HepG2 (cell line): ENCODE measurements around the gene AHRR.

Source experiments
- ARID2 ChIP-seq: sonication (generic); formaldehyde crosslinking; IDR thresholded peaks from 2 replicates; pipeline ENCODE4 v1.8.1; 2022; ENCODE audit warnings: mild to moderate bottlenecking, missing genetic modification reagents, borderline replicate concordance
- CREB1 ChIP-seq, 2 experiments: fragments of 450-650 bp in 1 of 2; IDR thresholded peaks; 2 replicates each; pipeline ENCODE4 v1.6.1; 2016 to 2017; ENCODE audit warnings: control low read depth in 1 of 2, mild to moderate bottlenecking in 1 of 2, missing compliant biosample characterization in 1 of 2, missing genetic modification characterization in 1 of 2
- ERF ChIP-seq: IDR thresholded peaks from 2 replicates; pipeline ENCODE4 v1.6.1; 2018; ENCODE audit warnings: missing biosample characterization, missing genetic modification reagents
- HNF4G ChIP-seq, 2 experiments: sonication (generic) in 1 of 2; formaldehyde crosslinking in 1 of 2; IDR thresholded peaks; 2 replicates each; pipeline versions ENCODE4 v1.4.0 to v1.6.1; 2011 to 2020; ENCODE audit warnings: borderline replicate concordance in 2 of 2, low read depth in 2 of 2, mild to moderate bottlenecking in 2 of 2, low read length in 1 of 2, missing genetic modification reagents in 1 of 2, moderate library complexity in 1 of 2
- NR2C2 ChIP-seq: sonication (generic); formaldehyde crosslinking; IDR thresholded peaks from 2 replicates; pipeline ENCODE4 v1.4.0; 2020; ENCODE audit warnings: missing genetic modification reagents, mild to moderate bottlenecking, moderate library complexity, borderline replicate concordance
- RBM39 ChIP-seq: fragments of 200-400 bp; formaldehyde crosslinking; IDR thresholded peaks from one replicate; pipeline ENCODE4 v1.6.1; 2018; ENCODE audit warnings: antibody characterized with exemption, mild to moderate bottlenecking, low read depth, low read length; ENCODE audit not compliant: poor library complexity, severe bottlenecking
- TF ChIP-seq, protein P1 (sequence below): sonication (generic); formaldehyde crosslinking; IDR thresholded peaks from 2 replicates; pipeline ENCODE4 v1.5.0; 2020; ENCODE audit warnings: mild to moderate bottlenecking, missing genetic modification reagents, moderate library complexity
- TF ChIP-seq, protein P2 (sequence below): sonication (generic); formaldehyde crosslinking; conservative IDR thresholded peaks from 2 replicates; pipeline ENCODE4 v1.4.0; 2020; ENCODE audit warnings: missing genetic modification reagents
- TF ChIP-seq, protein P3 (sequence below): IDR thresholded peaks from 2 replicates; pipeline ENCODE4 v1.6.1; 2012; ENCODE audit warnings: inconsistent platforms
- TF ChIP-seq, protein P4 (sequence below), 2 experiments: sonication (generic) in 1 of 2; formaldehyde crosslinking in 1 of 2; IDR thresholded peaks; 2 replicates each; pipeline versions ENCODE4 v1.4.0 to v1.6.1; 2018 to 2020; ENCODE audit warnings: missing genetic modification reagents in 2 of 2, borderline replicate concordance in 1 of 2, low read depth in 1 of 2, mild to moderate bottlenecking in 1 of 2, missing biosample characterization in 1 of 2
- TF ChIP-seq, protein P5 (sequence below), 2 experiments: IDR thresholded peaks; 2 replicates each; pipeline ENCODE4 v1.6.1; 2011 to 2012; ENCODE audit warnings: low read length in 2 of 2, borderline replicate concordance in 1 of 2, low read depth in 1 of 2, mild to moderate bottlenecking in 1 of 2, moderate library complexity in 1 of 2

DNA sequence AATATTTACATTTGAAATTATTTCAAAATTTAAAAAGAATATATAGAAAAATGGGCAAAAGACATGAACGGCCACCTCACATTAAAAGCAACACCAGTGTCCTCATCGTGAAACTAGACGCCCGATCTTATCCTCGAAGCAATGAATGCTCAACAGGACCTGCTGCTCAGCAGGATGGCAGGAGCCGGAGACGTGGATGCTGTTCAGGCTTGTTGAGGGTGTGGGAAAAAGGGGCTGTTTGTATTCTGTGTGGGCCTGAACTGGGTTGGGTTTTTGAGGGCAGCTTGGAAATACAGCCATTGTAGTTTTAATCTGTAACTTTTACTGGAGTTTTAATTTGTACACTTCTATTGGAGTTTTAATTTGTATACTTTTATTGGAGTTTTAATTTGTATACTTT, 141.8 kb downstream of the AHRR start:
- TF ChIP-seq CREB1 (IDR thresholded peaks at IDR 0.05) (no peak), CREB1 (CRISPR knock-in tag; IDR thresholded peaks at IDR 0.05) (no peak), HNF4G (IDR thresholded peaks at IDR 0.05; ENCODE audit: borderline replicate concordance, low read depth, low read length) (no peak), HNF4G (CRISPR knock-in tag; IDR thresholded peaks at IDR 0.05; ENCODE audit: borderline replicate concordance, low read depth) (no peak), ARID2 (CRISPR knock-in tag) (no peak), RBM39 (no peak), ERF (no peak), NR2C2 (no peak)
- TF ChIP-seq, protein P1, sequence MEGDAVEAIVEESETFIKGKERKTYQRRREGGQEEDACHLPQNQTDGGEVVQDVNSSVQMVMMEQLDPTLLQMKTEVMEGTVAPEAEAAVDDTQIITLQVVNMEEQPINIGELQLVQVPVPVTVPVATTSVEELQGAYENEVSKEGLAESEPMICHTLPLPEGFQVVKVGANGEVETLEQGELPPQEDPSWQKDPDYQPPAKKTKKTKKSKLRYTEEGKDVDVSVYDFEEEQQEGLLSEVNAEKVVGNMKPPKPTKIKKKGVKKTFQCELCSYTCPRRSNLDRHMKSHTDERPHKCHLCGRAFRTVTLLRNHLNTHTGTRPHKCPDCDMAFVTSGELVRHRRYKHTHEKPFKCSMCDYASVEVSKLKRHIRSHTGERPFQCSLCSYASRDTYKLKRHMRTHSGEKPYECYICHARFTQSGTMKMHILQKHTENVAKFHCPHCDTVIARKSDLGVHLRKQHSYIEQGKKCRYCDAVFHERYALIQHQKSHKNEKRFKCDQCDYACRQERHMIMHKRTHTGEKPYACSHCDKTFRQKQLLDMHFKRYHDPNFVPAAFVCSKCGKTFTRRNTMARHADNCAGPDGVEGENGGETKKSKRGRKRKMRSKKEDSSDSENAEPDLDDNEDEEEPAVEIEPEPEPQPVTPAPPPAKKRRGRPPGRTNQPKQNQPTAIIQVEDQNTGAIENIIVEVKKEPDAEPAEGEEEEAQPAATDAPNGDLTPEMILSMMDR: no peak
- TF ChIP-seq, protein P2, sequence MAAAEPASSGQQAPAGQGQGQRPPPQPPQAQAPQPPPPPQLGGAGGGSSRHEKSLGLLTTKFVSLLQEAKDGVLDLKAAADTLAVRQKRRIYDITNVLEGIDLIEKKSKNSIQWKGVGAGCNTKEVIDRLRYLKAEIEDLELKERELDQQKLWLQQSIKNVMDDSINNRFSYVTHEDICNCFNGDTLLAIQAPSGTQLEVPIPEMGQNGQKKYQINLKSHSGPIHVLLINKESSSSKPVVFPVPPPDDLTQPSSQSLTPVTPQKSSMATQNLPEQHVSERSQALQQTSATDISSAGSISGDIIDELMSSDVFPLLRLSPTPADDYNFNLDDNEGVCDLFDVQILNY (CRISPR knock-in tag): no peak
- TF ChIP-seq, protein P3, sequence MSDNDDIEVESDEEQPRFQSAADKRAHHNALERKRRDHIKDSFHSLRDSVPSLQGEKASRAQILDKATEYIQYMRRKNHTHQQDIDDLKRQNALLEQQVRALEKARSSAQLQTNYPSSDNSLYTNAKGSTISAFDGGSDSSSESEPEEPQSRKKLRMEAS: no peak
- TF ChIP-seq, protein P4, sequence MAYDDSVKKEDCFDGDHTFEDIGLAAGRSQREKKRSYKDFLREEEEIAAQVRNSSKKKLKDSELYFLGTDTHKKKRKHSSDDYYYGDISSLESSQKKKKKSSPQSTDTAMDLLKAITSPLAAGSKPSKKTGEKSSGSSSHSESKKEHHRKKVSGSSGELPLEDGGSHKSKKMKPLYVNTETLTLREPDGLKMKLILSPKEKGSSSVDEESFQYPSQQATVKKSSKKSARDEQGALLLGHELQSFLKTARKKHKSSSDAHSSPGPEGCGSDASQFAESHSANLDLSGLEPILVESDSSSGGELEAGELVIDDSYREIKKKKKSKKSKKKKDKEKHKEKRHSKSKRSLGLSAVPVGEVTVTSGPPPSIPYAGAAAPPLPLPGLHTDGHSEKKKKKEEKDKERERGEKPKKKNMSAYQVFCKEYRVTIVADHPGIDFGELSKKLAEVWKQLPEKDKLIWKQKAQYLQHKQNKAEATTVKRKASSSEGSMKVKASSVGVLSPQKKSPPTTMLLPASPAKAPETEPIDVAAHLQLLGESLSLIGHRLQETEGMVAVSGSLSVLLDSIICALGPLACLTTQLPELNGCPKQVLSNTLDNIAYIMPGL (CRISPR knock-in tag; IDR thresholded peaks at IDR 0.05; ENCODE audit: borderline replicate concordance in 1 of 2, low read depth in 1 of 2): no peak
- TF ChIP-seq, protein P5, sequence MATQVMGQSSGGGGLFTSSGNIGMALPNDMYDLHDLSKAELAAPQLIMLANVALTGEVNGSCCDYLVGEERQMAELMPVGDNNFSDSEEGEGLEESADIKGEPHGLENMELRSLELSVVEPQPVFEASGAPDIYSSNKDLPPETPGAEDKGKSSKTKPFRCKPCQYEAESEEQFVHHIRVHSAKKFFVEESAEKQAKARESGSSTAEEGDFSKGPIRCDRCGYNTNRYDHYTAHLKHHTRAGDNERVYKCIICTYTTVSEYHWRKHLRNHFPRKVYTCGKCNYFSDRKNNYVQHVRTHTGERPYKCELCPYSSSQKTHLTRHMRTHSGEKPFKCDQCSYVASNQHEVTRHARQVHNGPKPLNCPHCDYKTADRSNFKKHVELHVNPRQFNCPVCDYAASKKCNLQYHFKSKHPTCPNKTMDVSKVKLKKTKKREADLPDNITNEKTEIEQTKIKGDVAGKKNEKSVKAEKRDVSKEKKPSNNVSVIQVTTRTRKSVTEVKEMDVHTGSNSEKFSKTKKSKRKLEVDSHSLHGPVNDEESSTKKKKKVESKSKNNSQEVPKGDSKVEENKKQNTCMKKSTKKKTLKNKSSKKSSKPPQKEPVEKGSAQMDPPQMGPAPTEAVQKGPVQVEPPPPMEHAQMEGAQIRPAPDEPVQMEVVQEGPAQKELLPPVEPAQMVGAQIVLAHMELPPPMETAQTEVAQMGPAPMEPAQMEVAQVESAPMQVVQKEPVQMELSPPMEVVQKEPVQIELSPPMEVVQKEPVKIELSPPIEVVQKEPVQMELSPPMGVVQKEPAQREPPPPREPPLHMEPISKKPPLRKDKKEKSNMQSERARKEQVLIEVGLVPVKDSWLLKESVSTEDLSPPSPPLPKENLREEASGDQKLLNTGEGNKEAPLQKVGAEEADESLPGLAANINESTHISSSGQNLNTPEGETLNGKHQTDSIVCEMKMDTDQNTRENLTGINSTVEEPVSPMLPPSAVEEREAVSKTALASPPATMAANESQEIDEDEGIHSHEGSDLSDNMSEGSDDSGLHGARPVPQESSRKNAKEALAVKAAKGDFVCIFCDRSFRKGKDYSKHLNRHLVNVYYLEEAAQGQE (IDR thresholded peaks at IDR 0.05; ENCODE audit: borderline replicate concordance in 1 of 2, low read depth in 1 of 2, low read length in 2 of 2): no peak
